ENCODE measurements around the gene HEPN1. TPM values are rescaled to one million over a fixed set of nuclear protein-coding genes. Genes with fewer than 3 reads are reported as not detected.

HEPN1 gene
- total RNA-seq, 1 donor from 2014 or later, result not detected

- H3K4me2 ChIP-seq, result no peak overlapping the region
- H4K20me1 ChIP-seq (ENCODE audit: low read depth), result no peaks in the 10 kb centered on the region
- TF ChIP-seq CTCF (IDR thresholded peaks at IDR 0.05) (no peak), EZH2 (IDR thresholded peaks at IDR 0.05) (no peak), EZH2phosphoT487 (IDR thresholded peaks at IDR 0.05) (no peak)
- H3K36me3 ChIP-seq, result no peaks in the 10 kb centered on the region
- Mint-ChIP-seq H3K27ac (no peak overlapping the region), H3K9me3 (peaks cover 8% of the 10 kb centered on the region), H3K27me3 (ENCODE audit: insufficient read depth, low read depth) (peaks cover 19% of the 10 kb centered on the region), H3K4me3 (peak overlapping the region; percentile 45), H3K36me3 (no peaks in the 10 kb centered on the region), H3K4me1 (peaks cover 11% of the 10 kb centered on the region)
- DNase-seq (ENCODE audit: low spot score), result no peak
- no peak overlapping the region for H3K27ac ChIP-seq
- no peak overlapping the region for H3K4me3 ChIP-seq
- no peaks in the 10 kb centered on the region for H3K9me3 ChIP-seq (ENCODE audit: low read depth)
- peaks cover 15% of the 10 kb centered on the region for H3K4me1 ChIP-seq
- H3K9ac ChIP-seq, result no peak overlapping the region
- peaks cover 14% of the 10 kb centered on the region for H3F3A ChIP-seq (ENCODE audit: low read depth)
- no peak overlapping the region for H2AFZ ChIP-seq (replicated peaks)
- no peaks in the 10 kb centered on the region for H3K79me2 ChIP-seq (ENCODE audit: low read depth)
- peaks cover 53% of the 10 kb centered on the region for H3K27me3 ChIP-seq
These were observed 3.8 kb downstream of the HEPN1 start for GRCh38 chr11:124922831-124923230.

GRCh38 chr11:124923296-124923695 is 4.2 kb downstream of the HEPN1 start:
- H3K9me3 ChIP-seq (ENCODE audit: low read depth), result no peaks in the 10 kb centered on the region
- H3K27me3 ChIP-seq, result peaks cover 50% of the 10 kb centered on the region
- no peaks in the 10 kb centered on the region for H3K36me3 Mint-ChIP-seq
- no peaks in the 10 kb centered on the region for H4K20me1 ChIP-seq (ENCODE audit: low read depth)
- peaks cover 8% of the 10 kb centered on the region for H3K9me3 Mint-ChIP-seq
- H3K36me3 ChIP-seq, result no peaks in the 10 kb centered on the region
- DNase-seq (ENCODE audit: low spot score), result no peak
- peaks cover 14% of the 10 kb centered on the region for H3F3A ChIP-seq (ENCODE audit: low read depth)
- H3K4me3 Mint-ChIP-seq, result no peak overlapping the region
- no peaks in the 10 kb centered on the region for H3K79me2 ChIP-seq (ENCODE audit: low read depth)
- no peak overlapping the region for H3K27ac ChIP-seq
- TF ChIP-seq EZH2phosphoT487 (IDR thresholded peaks at IDR 0.05) (no peak), EZH2 (IDR thresholded peaks at IDR 0.05) (no peak), CTCF (IDR thresholded peaks at IDR 0.05) (no peak)
- no peak overlapping the region for H3K4me3 ChIP-seq
- no peak overlapping the region for H3K27ac Mint-ChIP-seq
- H3K4me1 Mint-ChIP-seq, result peaks cover 11% of the 10 kb centered on the region
- H2AFZ ChIP-seq (replicated peaks), result no peak overlapping the region
- peaks cover 15% of the 10 kb centered on the region for H3K4me1 ChIP-seq
- H3K27me3 Mint-ChIP-seq (ENCODE audit: insufficient read depth, low read depth), result peaks cover 19% of the 10 kb centered on the region
- no peak overlapping the region for H3K9ac ChIP-seq
- H3K4me2 ChIP-seq, result no peak overlapping the region

GRCh38 chr11:124928942-124929665 is 10.1 kb downstream of the HEPN1 start:
- H3K4me1 Mint-ChIP-seq, result no peaks in the 10 kb centered on the region
- peaks cover 2% of the 10 kb centered on the region for H3K27me3 Mint-ChIP-seq (ENCODE audit: insufficient read depth, low read depth)
- no peak overlapping the region for H3K27ac Mint-ChIP-seq
- no peaks in the 10 kb centered on the region for H3K9me3 ChIP-seq (ENCODE audit: low read depth)
- H3K9ac ChIP-seq, result no peak overlapping the region
- H3K4me3 Mint-ChIP-seq, result no peak overlapping the region
- H3K36me3 Mint-ChIP-seq, result no peaks in the 10 kb centered on the region
- H3F3A ChIP-seq (ENCODE audit: low read depth), result no peaks in the 10 kb centered on the region
- H3K79me2 ChIP-seq (ENCODE audit: low read depth), result no peaks in the 10 kb centered on the region
- DNase-seq (ENCODE audit: low spot score), result no peak
- no peak overlapping the region for H3K27ac ChIP-seq
- no peaks in the 10 kb centered on the region for H4K20me1 ChIP-seq (ENCODE audit: low read depth)
- no peak for TF ChIP-seq CTCF (IDR thresholded peaks at IDR 0.05)
- no peak for TF ChIP-seq EZH2phosphoT487 (IDR thresholded peaks at IDR 0.05)
- no peak for TF ChIP-seq EZH2 (IDR thresholded peaks at IDR 0.05)
- no peaks in the 10 kb centered on the region for H3K36me3 ChIP-seq
- H3K27me3 ChIP-seq, result peaks cover 38% of the 10 kb centered on the region
- no peaks in the 10 kb centered on the region for H3K9me3 Mint-ChIP-seq
- H3K4me1 ChIP-seq, result peaks cover 3% of the 10 kb centered on the region
- no peak overlapping the region for H2AFZ ChIP-seq (replicated peaks)
- no peak overlapping the region for H3K4me3 ChIP-seq
- no peak overlapping the region for H3K4me2 ChIP-seq

Data from neural progenitor cell (in vitro differentiated cells).